ENCODE data around the gene PIGN.

Gene PIGN

DNA sequence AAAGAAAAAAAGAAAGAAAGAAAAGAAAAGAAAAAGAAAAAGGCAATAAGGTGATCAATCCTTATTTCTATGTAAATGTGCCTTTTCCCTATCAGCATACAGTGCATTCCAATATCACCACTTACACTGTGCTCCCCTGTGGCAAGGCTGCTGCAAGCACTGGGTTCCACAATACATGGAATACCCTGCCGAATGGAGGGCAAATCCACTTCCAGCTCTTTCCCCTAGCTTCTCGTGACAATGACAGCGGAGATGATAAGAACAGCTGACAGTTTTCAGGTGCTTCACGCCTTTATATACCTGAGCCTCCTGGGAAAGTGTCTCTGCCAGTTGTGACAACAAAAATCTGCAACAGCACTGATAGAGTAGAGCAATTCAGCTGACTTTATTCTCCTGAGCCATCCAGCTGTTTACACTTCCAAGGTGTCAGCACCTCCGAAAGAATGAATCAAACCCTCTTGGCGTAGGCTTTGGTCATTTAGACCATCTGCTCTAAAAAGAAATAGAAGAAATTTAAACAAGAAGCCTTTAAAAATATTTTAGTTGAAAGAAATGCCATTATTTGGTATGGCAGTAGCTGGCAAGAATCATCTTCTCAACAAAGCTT is 158.8 kb downstream of the PIGN start:
- H3K4me3 ChIP-seq (ENCODE audit: low read depth, low read length): no peak overlapping the region
- DNase-seq (ENCODE audit: low read depth): no peak
- TF ChIP-seq CTCF (IDR thresholded peaks at IDR 0.05; ENCODE audit: control insufficient read depth, extremely low read depth, insufficient read depth): no peak

- H3K4me3 ChIP-seq (ENCODE audit: low read depth, low read length): no peak overlapping the region
- DNase-seq (ENCODE audit: low read depth): no peak
- no peak for TF ChIP-seq CTCF (IDR thresholded peaks at IDR 0.05; ENCODE audit: control insufficient read depth, extremely low read depth, insufficient read depth)
These were observed 160.3 kb downstream of the PIGN start for GRCh38 chr18:62026586-62026985.

- DNase-seq (ENCODE audit: low read depth): no peak
- no peak overlapping the region for H3K4me3 ChIP-seq (ENCODE audit: low read depth, low read length)
- TF ChIP-seq CTCF (IDR thresholded peaks at IDR 0.05; ENCODE audit: control insufficient read depth, extremely low read depth, insufficient read depth): no peak
These were observed 161.9 kb downstream of the PIGN start for GRCh38 chr18:62024983-62025382.

- no peak for TF ChIP-seq CTCF (IDR thresholded peaks at IDR 0.05; ENCODE audit: control insufficient read depth, extremely low read depth, insufficient read depth)
These were observed 163.3 kb downstream of the PIGN start for GRCh38 chr18:62023536-62023935.

DNA sequence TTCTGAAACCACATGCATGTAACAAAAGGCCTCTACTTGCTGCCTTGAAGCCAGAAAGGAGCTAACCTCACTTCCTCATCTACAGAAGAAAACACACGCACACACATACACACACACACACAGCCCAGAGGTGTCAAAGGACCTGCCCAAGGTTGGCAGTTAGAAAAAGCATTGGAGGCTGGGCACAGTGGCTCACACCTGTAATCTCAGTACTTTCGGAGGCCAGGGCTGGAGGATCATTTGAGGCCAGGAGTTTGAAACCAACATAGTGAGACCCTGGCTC is 168.2 kb downstream of the PIGN start:
- no peak overlapping the region for H3K4me3 ChIP-seq (ENCODE audit: low read depth, low read length)
- no peak for TF ChIP-seq CTCF (IDR thresholded peaks at IDR 0.05; ENCODE audit: control insufficient read depth, extremely low read depth, insufficient read depth)
- no peak for DNase-seq (ENCODE audit: low read depth)

More at GRCh38 chr18:62023536-62023935, 163.3 kb downstream of the PIGN start:
- H3K4me3 ChIP-seq (ENCODE audit: low read depth, low read length): no peak overlapping the region
- no peak for DNase-seq (ENCODE audit: low read depth)

- DNase-seq (ENCODE audit: low read depth): no peak
- H3K4me3 ChIP-seq (ENCODE audit: low read depth, low read length): no peak overlapping the region
- TF ChIP-seq CTCF (IDR thresholded peaks at IDR 0.05; ENCODE audit: control insufficient read depth, extremely low read depth, insufficient read depth): no peak
These were observed 168.7 kb downstream of the PIGN start for GRCh38 chr18:62018034-62018758.

- H3K4me3 ChIP-seq (ENCODE audit: low read depth, low read length): no peak overlapping the region
- no peak for TF ChIP-seq CTCF (IDR thresholded peaks at IDR 0.05; ENCODE audit: control insufficient read depth, extremely low read depth, insufficient read depth)
- DNase-seq (ENCODE audit: low read depth): no peak
These were observed 169.2 kb downstream of the PIGN start for GRCh38 chr18:62017618-62018017.
